CD14-positive monocyte (primary cell): ENCODE data around the gene MYBPC2. TPM values are rescaled to one million over a fixed set of nuclear protein-coding genes. Genes with fewer than 3 reads are reported as not detected.

Source experiments
- DNase-seq, 3 donors: peaks; one replicate each; pipeline ENCODE4 v3.0.0-alpha.2; 2011 to 2022
- H2AFZ ChIP-seq: 2 replicates; pipeline ENCODE4 v1.6.0; 2012; ENCODE audit warnings: mild to moderate bottlenecking, low read depth, low read length, inconsistent platforms; ENCODE audit not compliant: insufficient read depth, poor library complexity, severe bottlenecking
- H3K27ac ChIP-seq, 2 donors: 1 replicate in 1 of 2; 2 replicates in 1 of 2; pipeline ENCODE4 v1.5.1; 2012 to 2013; ENCODE audit warnings: low read length in 2 of 2, control low read depth in 1 of 2, inconsistent platforms in 1 of 2, low read depth in 1 of 2, mild to moderate bottlenecking in 1 of 2
- H3K27me3 ChIP-seq, 2 donors: one replicate each; pipeline versions ENCODE4 v1.6.0 to v1.6.1; 2011 to 2013; ENCODE audit warnings: low read length in 2 of 2; ENCODE audit not compliant: control insufficient read depth in 2 of 2, insufficient read depth in 2 of 2
- H3K36me3 ChIP-seq, 2 donors: replicated peaks in 1 of 2; 1 replicate in 1 of 2; 2 replicates in 1 of 2; pipeline versions ENCODE4 v1.5.1 to v1.6.1; 2012 to 2013; ENCODE audit warnings: low read length in 2 of 2, control low read depth in 1 of 2, inconsistent platforms in 1 of 2, mild to moderate bottlenecking in 1 of 2; ENCODE audit not compliant: insufficient read depth in 2 of 2, control insufficient read depth in 1 of 2
- H3K4me1 ChIP-seq, 2 donors: 1 replicate in 1 of 2; 2 replicates in 1 of 2; pipeline versions ENCODE4 v1.5.1 to v1.6.1; 2012 to 2013; ENCODE audit warnings: low read length in 2 of 2, control low read depth in 1 of 2, inconsistent platforms in 1 of 2, mild to moderate bottlenecking in 1 of 2, moderate library complexity in 1 of 2; ENCODE audit not compliant: insufficient read depth in 2 of 2, control insufficient read depth in 1 of 2
- H3K4me2 ChIP-seq: replicated peaks from 2 replicates; pipeline ENCODE3; 2012; ENCODE audit warnings: low read length, moderate library complexity, mild to moderate bottlenecking; ENCODE audit not compliant: poor library complexity, severe bottlenecking; ENCODE audit errors: extremely low read depth
- H3K4me3 ChIP-seq, 3 experiments: fragments of 200-600 bp in 1 of 3; sonication (generic) in 1 of 3; replicated peaks in 1 of 3; 1 replicate in 2 of 3; 2 replicates in 1 of 3; pipeline ENCODE4 v1.5.1; 2011 to 2013; ENCODE audit warnings: low read length in 3 of 3, mild to moderate bottlenecking in 3 of 3, control low read depth in 2 of 3, low read depth in 2 of 3, inconsistent platforms in 1 of 3, moderate library complexity in 1 of 3
- H3K79me2 ChIP-seq: 2 replicates; pipeline ENCODE4 v1.6.0; 2012; ENCODE audit warnings: mild to moderate bottlenecking, control low read depth, inconsistent platforms, low read length, moderate library complexity; ENCODE audit not compliant: insufficient read depth
- H3K9ac ChIP-seq: 2 replicates; pipeline ENCODE4 v1.6.0; 2017; ENCODE audit warnings: low read length, mild to moderate bottlenecking; ENCODE audit not compliant: insufficient read depth, poor library complexity, severe bottlenecking
- H3K9me3 ChIP-seq, 2 donors: replicated peaks in 1 of 2; 1 replicate in 1 of 2; 2 replicates in 1 of 2; pipeline versions ENCODE4 v1.5.1 to v1.6.1; 2012 to 2013; ENCODE audit warnings: low read length in 2 of 2, control low read depth in 1 of 2; ENCODE audit not compliant: control insufficient read depth in 1 of 2, insufficient read depth in 1 of 2
- H4K20me1 ChIP-seq: 2 replicates; pipeline ENCODE4 v1.6.0; 2012; ENCODE audit warnings: mild to moderate bottlenecking, low read length, control low read depth, moderate library complexity; ENCODE audit not compliant: insufficient read depth
- H3K27ac Mint-ChIP-seq, 7 donors: one replicate each; pipeline ENCODE4 v1.8.0; 2020; ENCODE audit warnings: mild to moderate bottlenecking in 7 of 7, mixed read lengths in 7 of 7, moderate library complexity in 6 of 7, inconsistent platforms in 2 of 7
- H3K27me3 Mint-ChIP-seq, 3 donors: one replicate each; pipeline ENCODE4 v1.8.0; 2021 to 2022; ENCODE audit warnings: low read depth in 3 of 3, mild to moderate bottlenecking in 3 of 3, mixed read lengths in 3 of 3, moderate library complexity in 3 of 3, inconsistent platforms in 1 of 3
- H3K36me3 Mint-ChIP-seq, 2 donors: one replicate each; pipeline ENCODE4 v1.8.0; 2020; ENCODE audit warnings: mixed read lengths in 2 of 2, inconsistent platforms in 1 of 2, mild to moderate bottlenecking in 1 of 2
- H3K4me1 Mint-ChIP-seq: one replicate; pipeline ENCODE4 v1.8.0; 2020; ENCODE audit warnings: mild to moderate bottlenecking, mixed read lengths
- H3K4me3 Mint-ChIP-seq, 2 donors: one replicate each; pipeline ENCODE4 v1.8.0; 2020; ENCODE audit warnings: mild to moderate bottlenecking in 2 of 2, mixed read lengths in 2 of 2, moderate library complexity in 1 of 2
- H3K9me3 Mint-ChIP-seq, 7 donors: one replicate each; pipeline ENCODE4 v1.8.0; 2020 to 2022; ENCODE audit warnings: mixed read lengths in 7 of 7, mild to moderate bottlenecking in 6 of 7, moderate library complexity in 6 of 7, inconsistent platforms in 2 of 7
- CTCF ChIP-seq: fragments of 200-600 bp; IDR thresholded peaks from one replicate; pipeline ENCODE4 v1.8.0; 2022; ENCODE audit warnings: antibody characterized with exemption, mild to moderate bottlenecking
- WGBS: methylation state at CpG from one replicate; pipeline ENCODE4 v1.1.5; 2013; ENCODE audit warnings: missing lambda C conversion rate; ENCODE audit not compliant: insufficient coverage; 5-methylcytosine and 5-hydroxymethylcytosine counted together
- intact Hi-C, 2 donors: fragments of 100-400 bp; cut with micrococcal nuclease; formaldehyde crosslinking; loops; one replicate each; pipeline versions ENCODE4 v1.15.0 to v1.15.1; 2023
- polyA plus RNA-seq, 3 donors: library from polyadenylated mRNA; depleted of rRNA in 1 of 3; unstranded in 2 of 3; stranded (reverse) in 1 of 3; fragments of 300-500 nt in 2 of 3; fragments of >200 nt in 1 of 3; fragmentation: Illumina TruSeq in 2 of 3; gene quantifications; 1 replicate in 2 of 3; 2 replicates in 1 of 3; pipeline ENCODE4 v1.2.3, GENCODE V29; 2012 to 2021

The MYBPC2 gene
- polyA plus RNA-seq, 3 donors = not detected

GRCh38 chr19:50478901-50479715 lies 46.4 kb downstream of the MYBPC2 start:
- H3K36me3 ChIP-seq = peaks cover 44 to 58% of the 10 kb centered on the region in 2 donors
- DNase-seq = no peak
- no peak overlapping the region for H3K4me3 Mint-ChIP-seq

GRCh38 chr19:50479761-50480251 lies 47.1 kb downstream of the MYBPC2 start:
- Mint-ChIP-seq H3K27me3 (peaks cover 0 to 5% (median 5%) of the 10 kb centered on the region in 3 donors), H3K27ac (no peak overlapping the region), H3K9me3 (peaks cover 0 to 13% (median 2%) of the 10 kb centered on the region in 7 donors), H3K36me3 (peaks cover 42 to 59% of the 10 kb centered on the region in 2 donors), H3K4me1 (peaks cover 14% of the 10 kb centered on the region), H3K4me3 (no peak overlapping the region)
- H3K4me2 ChIP-seq = no peak overlapping the region
- H3K36me3 ChIP-seq = peaks cover 44 to 58% of the 10 kb centered on the region in 2 donors
- peaks cover 40% of the 10 kb centered on the region for H4K20me1 ChIP-seq
- intact Hi-C loops = no loop called here
- H3K27me3 ChIP-seq = no peaks in the 10 kb centered on the region
- no peak overlapping the region for H3K4me3 ChIP-seq
- no peak overlapping the region for H3K27ac ChIP-seq
- H3K9ac ChIP-seq = no peak overlapping the region
- no peak for TF ChIP-seq CTCF
- DNase-seq = no peak
- peaks cover 29% of the 10 kb centered on the region for H3K79me2 ChIP-seq
- peaks cover 11 to 12% of the 10 kb centered on the region in 2 donors for H3K4me1 ChIP-seq
- no peak overlapping the region for H2AFZ ChIP-seq
- H3K9me3 ChIP-seq = no peaks in the 10 kb centered on the region
- 98% methylated on average over 10 of the region's 16 CpGs for WGBS

More at GRCh38 chr19:50478901-50479715, 46.4 kb downstream of the MYBPC2 start:
- Histone ChIP-seq H3K4me3 (no peak overlapping the region), H3K79me2 (peaks cover 29% of the 10 kb centered on the region), H3K27ac (no peak overlapping the region), H3K9ac (no peak overlapping the region), H4K20me1 (peaks cover 40% of the 10 kb centered on the region), H3K27me3 (no peaks in the 10 kb centered on the region), H3K4me1 (peaks cover 11 to 12% of the 10 kb centered on the region in 2 donors), H2AFZ (no peak overlapping the region), H3K4me2 (no peak overlapping the region), H3K9me3 (no peaks in the 10 kb centered on the region)
- Mint-ChIP-seq H3K27me3 (peaks cover 0 to 5% (median 3%) of the 10 kb centered on the region in 3 donors), H3K9me3 (peaks cover 0 to 13% (median 2%) of the 10 kb centered on the region in 7 donors), H3K36me3 (peaks cover 42 to 59% of the 10 kb centered on the region in 2 donors), H3K4me1 (peaks cover 14% of the 10 kb centered on the region), H3K27ac (peak overlapping the region in 2 of 7 donors; percentile 37 to 50)
- no peak for TF ChIP-seq CTCF
- intact Hi-C loops = no loop called here
- 98% methylated on average over 4 of the region's 19 CpGs for WGBS
